HepG2 (cell line): ENCODE data around the gene DDX19B. TPM values are rescaled to one million over a fixed set of nuclear protein-coding genes. Genes with fewer than 3 reads are reported as not detected.

Source experiments
- CENPX ChIP-seq: sonication (generic); formaldehyde crosslinking; IDR thresholded peaks from 2 replicates; pipeline ENCODE4 v1.9.0; 2021; ENCODE audit warnings: mild to moderate bottlenecking, missing genetic modification reagents, moderate library complexity
- CHD2 ChIP-seq: IDR thresholded peaks from 2 replicates; pipeline ENCODE4 v1.6.1; 2011; ENCODE audit warnings: low read depth, low read length, improper control_type of control experiment
- CREM ChIP-seq, 2 experiments: sonication (generic) in 1 of 2; formaldehyde crosslinking in 1 of 2; IDR thresholded peaks; 2 replicates each; pipeline versions ENCODE4 v1.4.0 to v1.6.1; 2016 to 2020; ENCODE audit warnings: antibody characterized with exemption in 1 of 2, mild to moderate bottlenecking in 1 of 2, missing genetic modification reagents in 1 of 2
- DMAP1 ChIP-seq: IDR thresholded peaks from 2 replicates; pipeline ENCODE4 v1.6.1; 2016
- KMT2B ChIP-seq: IDR thresholded peaks from 2 replicates; pipeline ENCODE4 v1.6.1; 2016; ENCODE audit warnings: missing genetic modification reagents, missing compliant biosample characterization
- MED13 ChIP-seq: sonication (generic); formaldehyde crosslinking; IDR thresholded peaks from 2 replicates; pipeline ENCODE4 v1.5.0; 2020; ENCODE audit warnings: missing genetic modification reagents
- MYNN ChIP-seq: sonication (generic); formaldehyde crosslinking; IDR thresholded peaks from 2 replicates; pipeline ENCODE4 v1.4.0; 2020; ENCODE audit warnings: mild to moderate bottlenecking, low read depth, missing genetic modification reagents
- NFE2L1 ChIP-seq: sonication (generic); formaldehyde crosslinking; IDR thresholded peaks from 2 replicates; pipeline ENCODE4 v1.4.0; 2020; ENCODE audit warnings: missing genetic modification reagents, mild to moderate bottlenecking, borderline replicate concordance
- PRPF4 ChIP-seq: fragments of 200-400 bp; formaldehyde crosslinking; IDR thresholded peaks from 2 replicates; pipeline ENCODE4 v1.6.1; 2016; ENCODE audit warnings: low read length, low read depth; ENCODE audit not compliant: poor library complexity, severe bottlenecking
- YEATS2 ChIP-seq: sonication (generic); formaldehyde crosslinking; IDR thresholded peaks from 2 replicates; pipeline ENCODE4 v1.4.0; 2020; ENCODE audit warnings: missing genetic modification reagents, borderline replicate concordance
- ZBTB8A ChIP-seq: sonication (generic); formaldehyde crosslinking; IDR thresholded peaks from 2 replicates; pipeline ENCODE4 v1.4.0; 2020; ENCODE audit warnings: mild to moderate bottlenecking, low read depth, missing genetic modification reagents, borderline replicate concordance
- ZFP41 ChIP-seq: sonication (generic); formaldehyde crosslinking; IDR thresholded peaks from 2 replicates; pipeline ENCODE4 v1.4.0; 2020; ENCODE audit warnings: mild to moderate bottlenecking, missing genetic modification reagents, borderline replicate concordance
- ZNF317 ChIP-seq: sonication (generic); formaldehyde crosslinking; IDR thresholded peaks from 2 replicates; pipeline ENCODE4 v1.5.0; 2020; ENCODE audit warnings: mild to moderate bottlenecking, missing genetic modification reagents
- ZNF747 ChIP-seq: sonication (generic); formaldehyde crosslinking; IDR thresholded peaks from 2 replicates; pipeline ENCODE4 v1.8.1; 2023; ENCODE audit warnings: missing genetic modification reagents, mild to moderate bottlenecking, borderline replicate concordance
- polyA plus RNA-seq, 8 experiments: library from polyadenylated mRNA; depleted of rRNA in 3 of 8; stranded (reverse) in 7 of 8; unstranded in 1 of 8; fragments of >200 nt; fragmentation: Illumina TruSeq in 4 of 8; extraction: Trizol in 4 of 8; gene quantifications; 2 replicates each; pipeline versions ENCODE4 v1.2.1 to v1.2.3, GENCODE V29; 2011 to 2016; ENCODE audit warnings: low read depth in 4 of 8, missing spikeins in 1 of 8, mixed read lengths in 1 of 8; ENCODE audit not compliant: insufficient read depth in 1 of 8
- total RNA-seq, 5 experiments: library from RNA; depleted of rRNA; stranded (reverse); fragments of >200 nt; fragmentation: Illumina TruSeq; extraction: Trizol; gene quantifications; 2 replicates each; pipeline ENCODE4 v1.2.3, GENCODE V29; 2016; ENCODE audit warnings: low read depth in 1 of 5
- TF ChIP-seq, protein P1 (sequence below): sonication (generic); formaldehyde crosslinking; conservative IDR thresholded peaks from 2 replicates; pipeline ENCODE4 v1.8.0; 2022; ENCODE audit warnings: missing genetic modification reagents
- TF ChIP-seq, protein P2 (sequence below): sonication (generic); formaldehyde crosslinking; conservative IDR thresholded peaks from 2 replicates; pipeline ENCODE4 v1.8.0; 2022; ENCODE audit warnings: mild to moderate bottlenecking, moderate library complexity, missing genetic modification reagents
- TF ChIP-seq, protein P3 (sequence below): sonication (generic); formaldehyde crosslinking; IDR thresholded peaks from 2 replicates; pipeline ENCODE4 v1.5.0; 2020; ENCODE audit warnings: missing genetic modification reagents
- TF ChIP-seq, protein P4 (sequence below): sonication (generic); formaldehyde crosslinking; IDR thresholded peaks from 2 replicates; pipeline ENCODE4 v1.9.0; 2022; ENCODE audit warnings: low read depth, missing genetic modification reagents
- TF ChIP-seq, protein P5 (sequence below): sonication (generic); formaldehyde crosslinking; IDR thresholded peaks from 2 replicates; pipeline ENCODE4 v1.4.0; 2020; ENCODE audit warnings: missing genetic modification reagents, borderline replicate concordance

DDX19B gene
- total and polyA plus RNA-seq, 2 of the 13 experiments (the other 11 are each of a cell fraction or from before 2014, with no cell fraction given): 36.2 to 40.0 TPM

DNA sequence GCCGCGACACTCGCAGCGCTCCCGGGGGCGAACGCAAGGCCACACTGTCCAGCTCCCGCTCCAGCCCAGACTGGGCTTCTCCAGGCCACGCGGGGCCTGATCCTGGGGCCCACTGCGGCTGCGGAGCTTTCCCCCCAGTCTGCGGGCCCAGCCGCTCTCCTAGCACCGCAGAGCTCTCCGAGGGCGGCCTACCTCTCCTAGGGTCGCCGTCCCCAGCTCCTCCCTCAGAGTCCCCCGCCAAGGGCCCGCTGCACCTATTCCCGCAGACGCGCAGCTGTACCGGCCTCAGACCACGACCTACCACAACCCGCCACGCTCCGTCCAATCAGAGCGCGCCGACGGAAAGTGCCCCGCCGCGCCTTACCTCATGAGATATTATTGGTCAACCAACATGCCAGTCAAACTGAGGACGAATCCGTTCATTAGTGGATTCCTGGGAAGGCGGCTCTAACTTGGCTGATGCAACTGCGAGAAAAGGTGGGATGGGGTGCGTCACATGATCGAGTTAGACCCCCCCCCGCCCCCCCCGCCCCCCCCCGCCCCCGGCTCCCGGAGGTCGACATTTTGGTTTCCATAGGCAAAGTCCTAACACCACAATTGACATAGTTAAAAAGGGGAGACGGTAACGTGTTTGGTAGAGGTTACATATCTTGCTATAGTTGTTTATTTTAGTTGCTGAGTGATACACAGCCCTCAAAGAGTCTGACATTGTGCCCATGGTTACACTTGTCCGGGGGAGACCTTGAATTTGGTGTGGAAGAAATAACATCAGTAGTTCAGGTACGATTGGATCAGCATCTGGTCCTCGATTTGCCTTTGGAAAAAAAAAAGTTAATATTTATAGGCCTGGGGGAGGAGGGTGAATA is 9.5 kb upstream of the DDX19B start, which contains the start of gene AARS1 (continued):
- TF ChIP-seq NFE2L1 (CRISPR knock-in tag): no peak; the same call in 1 of the 2 replicates
- no peak; the same call in 1 of the 2 replicates for TF ChIP-seq MYNN (CRISPR knock-in tag)
- TF ChIP-seq ZNF317 (CRISPR knock-in tag): peak; percentile 86
- peak; percentile 64; the same call in 1 of the 2 replicates for TF ChIP-seq CHD2
- peak; percentile 64; the same call in 1 of the 2 replicates for TF ChIP-seq ZFP41 (CRISPR knock-in tag)
- TF ChIP-seq YEATS2: peak; percentile 90
- TF ChIP-seq, protein P1, sequence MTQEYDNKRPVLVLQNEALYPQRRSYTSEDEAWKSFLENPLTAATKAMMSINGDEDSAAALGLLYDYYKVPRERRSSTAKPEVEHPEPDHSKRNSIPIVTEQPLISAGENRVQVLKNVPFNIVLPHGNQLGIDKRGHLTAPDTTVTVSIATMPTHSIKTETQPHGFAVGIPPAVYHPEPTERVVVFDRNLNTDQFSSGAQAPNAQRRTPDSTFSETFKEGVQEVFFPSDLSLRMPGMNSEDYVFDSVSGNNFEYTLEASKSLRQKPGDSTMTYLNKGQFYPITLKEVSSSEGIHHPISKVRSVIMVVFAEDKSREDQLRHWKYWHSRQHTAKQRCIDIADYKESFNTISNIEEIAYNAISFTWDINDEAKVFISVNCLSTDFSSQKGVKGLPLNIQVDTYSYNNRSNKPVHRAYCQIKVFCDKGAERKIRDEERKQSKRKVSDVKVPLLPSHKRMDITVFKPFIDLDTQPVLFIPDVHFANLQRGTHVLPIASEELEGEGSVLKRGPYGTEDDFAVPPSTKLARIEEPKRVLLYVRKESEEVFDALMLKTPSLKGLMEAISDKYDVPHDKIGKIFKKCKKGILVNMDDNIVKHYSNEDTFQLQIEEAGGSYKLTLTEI (CRISPR knock-in tag): no peak
- TF ChIP-seq, protein P2, sequence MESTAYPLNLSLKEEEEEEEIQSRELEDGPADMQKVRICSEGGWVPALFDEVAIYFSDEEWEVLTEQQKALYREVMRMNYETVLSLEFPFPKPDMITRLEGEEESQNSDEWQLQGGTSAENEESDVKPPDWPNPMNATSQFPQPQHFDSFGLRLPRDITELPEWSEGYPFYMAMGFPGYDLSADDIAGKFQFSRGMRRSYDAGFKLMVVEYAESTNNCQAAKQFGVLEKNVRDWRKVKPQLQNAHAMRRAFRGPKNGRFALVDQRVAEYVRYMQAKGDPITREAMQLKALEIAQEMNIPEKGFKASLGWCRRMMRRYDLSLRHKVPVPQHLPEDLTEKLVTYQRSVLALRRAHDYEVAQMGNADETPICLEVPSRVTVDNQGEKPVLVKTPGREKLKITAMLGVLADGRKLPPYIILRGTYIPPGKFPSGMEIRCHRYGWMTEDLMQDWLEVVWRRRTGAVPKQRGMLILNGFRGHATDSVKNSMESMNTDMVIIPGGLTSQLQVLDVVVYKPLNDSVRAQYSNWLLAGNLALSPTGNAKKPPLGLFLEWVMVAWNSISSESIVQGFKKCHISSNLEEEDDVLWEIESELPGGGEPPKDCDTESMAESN: peak; percentile 96
- no peak for TF ChIP-seq PRPF4
- TF ChIP-seq, protein P3, sequence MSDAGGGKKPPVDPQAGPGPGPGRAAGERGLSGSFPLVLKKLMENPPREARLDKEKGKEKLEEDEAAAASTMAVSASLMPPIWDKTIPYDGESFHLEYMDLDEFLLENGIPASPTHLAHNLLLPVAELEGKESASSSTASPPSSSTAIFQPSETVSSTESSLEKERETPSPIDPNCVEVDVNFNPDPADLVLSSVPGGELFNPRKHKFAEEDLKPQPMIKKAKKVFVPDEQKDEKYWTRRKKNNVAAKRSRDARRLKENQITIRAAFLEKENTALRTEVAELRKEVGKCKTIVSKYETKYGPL (CRISPR knock-in tag): peak; percentile 88; the same call in 1 of the 2 replicates
- peak; percentile 85 for TF ChIP-seq KMT2B (CRISPR knock-in tag)
- TF ChIP-seq, protein P4, sequence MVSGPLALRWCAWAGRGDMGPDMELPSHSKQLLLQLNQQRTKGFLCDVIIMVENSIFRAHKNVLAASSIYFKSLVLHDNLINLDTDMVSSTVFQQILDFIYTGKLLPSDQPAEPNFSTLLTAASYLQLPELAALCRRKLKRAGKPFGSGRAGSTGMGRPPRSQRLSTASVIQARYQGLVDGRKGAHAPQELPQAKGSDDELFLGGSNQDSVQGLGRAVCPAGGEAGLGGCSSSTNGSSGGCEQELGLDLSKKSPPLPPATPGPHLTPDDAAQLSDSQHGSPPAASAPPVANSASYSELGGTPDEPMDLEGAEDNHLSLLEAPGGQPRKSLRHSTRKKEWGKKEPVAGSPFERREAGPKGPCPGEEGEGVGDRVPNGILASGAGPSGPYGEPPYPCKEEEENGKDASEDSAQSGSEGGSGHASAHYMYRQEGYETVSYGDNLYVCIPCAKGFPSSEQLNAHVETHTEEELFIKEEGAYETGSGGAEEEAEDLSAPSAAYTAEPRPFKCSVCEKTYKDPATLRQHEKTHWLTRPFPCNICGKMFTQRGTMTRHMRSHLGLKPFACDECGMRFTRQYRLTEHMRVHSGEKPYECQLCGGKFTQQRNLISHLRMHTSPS (CRISPR knock-in tag): no peak
- peak; percentile 97 for TF ChIP-seq DMAP1 (CRISPR knock-in tag)
- TF ChIP-seq, protein P5, sequence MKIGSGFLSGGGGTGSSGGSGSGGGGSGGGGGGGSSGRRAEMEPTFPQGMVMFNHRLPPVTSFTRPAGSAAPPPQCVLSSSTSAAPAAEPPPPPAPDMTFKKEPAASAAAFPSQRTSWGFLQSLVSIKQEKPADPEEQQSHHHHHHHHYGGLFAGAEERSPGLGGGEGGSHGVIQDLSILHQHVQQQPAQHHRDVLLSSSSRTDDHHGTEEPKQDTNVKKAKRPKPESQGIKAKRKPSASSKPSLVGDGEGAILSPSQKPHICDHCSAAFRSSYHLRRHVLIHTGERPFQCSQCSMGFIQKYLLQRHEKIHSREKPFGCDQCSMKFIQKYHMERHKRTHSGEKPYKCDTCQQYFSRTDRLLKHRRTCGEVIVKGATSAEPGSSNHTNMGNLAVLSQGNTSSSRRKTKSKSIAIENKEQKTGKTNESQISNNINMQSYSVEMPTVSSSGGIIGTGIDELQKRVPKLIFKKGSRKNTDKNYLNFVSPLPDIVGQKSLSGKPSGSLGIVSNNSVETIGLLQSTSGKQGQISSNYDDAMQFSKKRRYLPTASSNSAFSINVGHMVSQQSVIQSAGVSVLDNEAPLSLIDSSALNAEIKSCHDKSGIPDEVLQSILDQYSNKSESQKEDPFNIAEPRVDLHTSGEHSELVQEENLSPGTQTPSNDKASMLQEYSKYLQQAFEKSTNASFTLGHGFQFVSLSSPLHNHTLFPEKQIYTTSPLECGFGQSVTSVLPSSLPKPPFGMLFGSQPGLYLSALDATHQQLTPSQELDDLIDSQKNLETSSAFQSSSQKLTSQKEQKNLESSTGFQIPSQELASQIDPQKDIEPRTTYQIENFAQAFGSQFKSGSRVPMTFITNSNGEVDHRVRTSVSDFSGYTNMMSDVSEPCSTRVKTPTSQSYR: peak; percentile 39; the same call in 1 of the 2 replicates
- no peak for TF ChIP-seq CENPX
- TF ChIP-seq ZBTB8A (CRISPR knock-in tag): no peak
- peak; percentile 91 for TF ChIP-seq MED13 (CRISPR knock-in tag)
- peak; percentile 78 for TF ChIP-seq CREM (IDR thresholded peaks at IDR 0.05)
- TF ChIP-seq CREM (CRISPR knock-in tag; IDR thresholded peaks at IDR 0.05): no peak
- peak; percentile 68; the same call in 1 of the 2 replicates for TF ChIP-seq ZNF747 (CRISPR knock-in tag)
